ENCODE data around the gene BCL7A.

The BCL7A gene

GRCh38 chr12:122021822-122022392, at the start of gene BCL7A:
BCL7A (plus strand) TSS chr12:122021884; CDS start chr12:122022092, 208 bp downstream.
- peak; percentile 45 for DNase-seq (ENCODE audit: low spot score)
- TF ChIP-seq, protein P1, sequence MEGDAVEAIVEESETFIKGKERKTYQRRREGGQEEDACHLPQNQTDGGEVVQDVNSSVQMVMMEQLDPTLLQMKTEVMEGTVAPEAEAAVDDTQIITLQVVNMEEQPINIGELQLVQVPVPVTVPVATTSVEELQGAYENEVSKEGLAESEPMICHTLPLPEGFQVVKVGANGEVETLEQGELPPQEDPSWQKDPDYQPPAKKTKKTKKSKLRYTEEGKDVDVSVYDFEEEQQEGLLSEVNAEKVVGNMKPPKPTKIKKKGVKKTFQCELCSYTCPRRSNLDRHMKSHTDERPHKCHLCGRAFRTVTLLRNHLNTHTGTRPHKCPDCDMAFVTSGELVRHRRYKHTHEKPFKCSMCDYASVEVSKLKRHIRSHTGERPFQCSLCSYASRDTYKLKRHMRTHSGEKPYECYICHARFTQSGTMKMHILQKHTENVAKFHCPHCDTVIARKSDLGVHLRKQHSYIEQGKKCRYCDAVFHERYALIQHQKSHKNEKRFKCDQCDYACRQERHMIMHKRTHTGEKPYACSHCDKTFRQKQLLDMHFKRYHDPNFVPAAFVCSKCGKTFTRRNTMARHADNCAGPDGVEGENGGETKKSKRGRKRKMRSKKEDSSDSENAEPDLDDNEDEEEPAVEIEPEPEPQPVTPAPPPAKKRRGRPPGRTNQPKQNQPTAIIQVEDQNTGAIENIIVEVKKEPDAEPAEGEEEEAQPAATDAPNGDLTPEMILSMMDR (conservative IDR thresholded peaks at IDR 0.05; ENCODE audit: low read depth) = no peak
- POLR2A ChIA-PET (ENCODE audit: low non-redundant PET) = interaction anchor here (0.6 kb wide), 1 partner anchor 57 kb away, joined by 3 read pairs; the partner anchor contains the start of gene MLXIP
- H3K27ac ChIP-seq = peak within 1 kb of the TSS; percentile 93
- CTCF ChIA-PET = no interaction called here

DNA sequence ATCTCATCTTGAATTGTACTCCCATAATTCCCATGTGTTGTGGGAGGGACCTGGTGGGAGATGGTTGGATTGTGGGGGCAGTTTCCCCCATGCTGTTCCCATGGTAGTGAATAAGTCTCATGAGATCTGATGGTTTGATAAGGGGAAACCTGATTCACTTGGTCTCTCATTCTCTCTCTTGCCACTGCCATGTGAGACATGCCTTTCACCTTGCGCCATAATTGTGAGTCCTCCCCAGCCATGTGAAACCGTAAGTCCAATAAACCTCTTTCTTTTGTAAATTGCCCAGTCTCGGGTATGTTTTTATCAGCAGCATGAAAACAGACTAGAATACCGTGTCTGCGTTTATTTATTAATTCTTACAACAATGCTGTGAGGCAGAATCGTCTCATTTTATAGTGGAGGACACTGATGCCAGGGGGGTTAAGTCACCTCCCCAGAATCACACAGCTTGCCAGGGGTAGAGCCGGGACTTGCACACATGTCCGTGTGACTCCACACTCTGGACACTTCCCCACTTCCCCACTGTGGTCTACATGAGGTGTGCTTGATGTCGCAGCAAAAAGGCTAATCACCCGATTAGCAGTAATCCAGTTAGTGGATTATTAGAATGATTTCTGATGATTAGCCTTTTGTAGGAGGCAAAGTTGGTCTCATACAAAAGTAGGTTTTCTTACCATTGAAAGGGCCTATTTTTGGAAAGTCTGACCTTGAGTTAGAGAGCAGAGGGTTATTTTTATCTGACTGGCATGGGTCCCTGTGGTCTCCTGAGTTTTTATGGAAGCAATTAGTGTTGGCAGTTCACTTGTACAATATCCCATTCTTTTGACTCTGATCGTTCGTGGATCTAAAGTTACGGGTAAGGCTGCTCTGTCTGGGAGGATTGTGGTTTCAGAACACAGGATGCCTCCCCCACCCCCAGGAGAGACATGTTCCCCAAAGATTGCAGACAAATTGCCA, 47.4 kb upstream of the BCL7A start:
- ChIA-PET CTCF (interaction anchor here (0.7 kb wide), 1 partner anchor 62 kb away, joined by 3 read pairs; no protein-coding TSS in a partner anchor), POLR2A (ENCODE audit: low non-redundant PET) (no interaction called here)
- no peak overlapping the region for H3K27ac ChIP-seq
- TF ChIP-seq, protein P1 (conservative IDR thresholded peaks at IDR 0.05; ENCODE audit: low read depth) = no peak
- DNase-seq (ENCODE audit: low spot score) = no peak

DNA sequence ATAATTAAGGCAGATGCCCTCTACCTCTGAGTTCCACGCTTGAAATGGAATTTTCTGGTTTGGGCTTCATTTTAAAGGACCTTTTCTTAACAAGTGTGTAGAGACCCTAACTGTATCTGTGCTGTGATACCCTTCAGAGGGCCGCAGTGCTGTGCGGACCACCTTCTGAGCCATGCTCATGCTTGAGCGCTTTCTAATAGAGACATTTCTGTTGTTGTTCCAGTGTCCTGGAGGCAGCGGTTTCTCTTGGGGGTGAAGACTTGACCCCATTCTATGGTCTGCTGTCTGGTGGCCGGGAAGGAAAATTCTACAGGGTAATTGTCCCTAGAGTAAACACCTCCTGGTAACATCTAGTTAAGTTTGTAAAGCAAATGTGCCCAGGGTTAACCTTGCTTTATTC, 46.7 kb upstream of the BCL7A start:
- ChIA-PET POLR2A (ENCODE audit: low non-redundant PET) (no interaction called here), CTCF (no interaction called here)
- H3K27ac ChIP-seq = no peak overlapping the region
- TF ChIP-seq, protein P1 (conservative IDR thresholded peaks at IDR 0.05; ENCODE audit: low read depth) = no peak
- DNase-seq (ENCODE audit: low spot score) = no peak

- no peak for DNase-seq (ENCODE audit: low spot score)
- CTCF ChIA-PET = no interaction called here
- POLR2A ChIA-PET (ENCODE audit: low non-redundant PET) = no interaction called here
- no peak overlapping the region for H3K27ac ChIP-seq
- TF ChIP-seq, protein P1 (conservative IDR thresholded peaks at IDR 0.05; ENCODE audit: low read depth) = no peak
Measured at GRCh38 chr12:121976950-121977349, 44.7 kb upstream of the BCL7A start.

GRCh38 chr12:121980191-121980891, 41.3 kb upstream of the BCL7A start:
- DNase-seq (ENCODE audit: low spot score) = no peak
- CTCF ChIA-PET = interaction anchor here (0.6 to 0.7 kb wide), 2 partner anchors 110 to 185 kb away, joined by 3 to 5 read pairs; no protein-coding TSS in a partner anchor
- TF ChIP-seq, protein P1 (conservative IDR thresholded peaks at IDR 0.05; ENCODE audit: low read depth) = no peak
- POLR2A ChIA-PET (ENCODE audit: low non-redundant PET) = no interaction called here
- no peak overlapping the region for H3K27ac ChIP-seq

DNA sequence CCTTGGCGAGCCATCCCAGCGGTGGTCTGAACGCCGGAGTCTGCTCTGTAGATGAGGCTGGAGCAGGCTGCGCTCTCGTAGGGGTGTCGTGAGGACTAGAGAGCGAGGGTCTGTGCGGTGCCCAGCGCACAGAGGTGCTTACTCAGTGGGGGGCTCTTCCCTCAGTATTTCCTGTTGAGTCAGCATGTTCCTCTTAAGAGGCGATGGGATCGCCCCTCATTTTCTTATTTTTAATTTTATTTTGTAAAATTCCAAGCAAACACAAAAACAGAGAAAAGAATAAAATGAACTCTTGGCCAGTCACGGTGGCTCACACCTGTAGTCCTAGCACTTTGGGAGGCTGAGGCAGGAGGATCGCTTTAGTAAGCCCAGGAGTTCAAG, 40.8 kb upstream of the BCL7A start:
- TF ChIP-seq, protein P1 (conservative IDR thresholded peaks at IDR 0.05; ENCODE audit: low read depth) = no peak
- H3K27ac ChIP-seq = no peak overlapping the region
- DNase-seq (ENCODE audit: low spot score) = no peak
- ChIA-PET POLR2A (ENCODE audit: low non-redundant PET) (no interaction called here), CTCF (no interaction called here)

All from RWPE1 (cell line).